GM19023 (cell line): ENCODE results near the gene PRKCB.
"Not testable (repeated sequence)": the region's sequence is repeated elsewhere in the genome, so short reads cannot be mapped to it uniquely, and the experiment has no call there.

Source experiments
- ATAC-seq: cut with Tn5 transposase; IDR thresholded peaks from one replicate; pipeline ENCODE4 v1.9.1; 2021; ENCODE audit warnings: mild to moderate bottlenecking, moderate library complexity; ENCODE audit not compliant: unreplicated experiment

PRKCB gene

GRCh38 chr16:24206926-24207325, 371.1 kb downstream of the PRKCB start:
- ATAC-seq = no peak

DNA sequence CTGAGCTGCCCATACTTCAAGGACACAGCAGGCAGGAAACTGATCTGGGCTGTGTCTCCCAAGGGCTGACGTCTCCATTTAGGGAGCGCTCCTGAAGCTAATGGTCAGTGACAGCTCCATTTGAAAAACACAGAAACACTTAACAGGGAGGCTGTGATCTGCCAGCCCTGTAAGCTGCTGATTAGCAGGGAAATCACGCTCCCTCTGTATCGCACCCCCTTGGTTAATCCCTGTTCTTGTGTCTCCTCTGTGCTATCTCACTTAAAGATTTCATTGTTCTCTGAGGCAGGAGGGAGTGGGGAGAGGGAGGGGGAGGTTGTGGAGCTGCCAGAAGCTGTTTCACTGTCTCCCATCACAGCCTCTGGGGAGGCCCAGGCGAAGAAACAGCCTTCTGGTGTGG, 372.9 kb downstream of the PRKCB start:
- no peak for ATAC-seq

GRCh38 chr16:24214992-24215391, 379.2 kb downstream of the PRKCB start:
- no peak for ATAC-seq

DNA sequence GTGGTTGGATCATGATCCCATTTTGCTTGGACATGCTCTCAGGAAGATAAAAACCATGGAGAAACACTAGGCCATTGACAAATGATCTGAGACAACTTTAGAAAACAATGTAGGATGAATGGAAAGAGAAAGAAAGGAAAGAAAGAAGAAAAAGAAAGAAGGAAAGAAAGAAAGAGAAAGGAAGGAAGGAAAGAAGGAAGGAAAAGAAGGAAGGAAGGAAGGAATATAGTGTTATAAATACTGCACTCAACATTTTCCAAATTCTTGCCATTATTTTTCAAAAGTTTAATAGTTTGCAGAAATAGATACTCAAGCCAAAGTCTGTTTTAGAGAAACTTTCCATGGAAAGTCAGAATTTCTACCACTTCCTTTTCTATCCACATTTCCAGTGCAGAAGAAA, 381.2 kb downstream of the PRKCB start:
- no peak for ATAC-seq

DNA sequence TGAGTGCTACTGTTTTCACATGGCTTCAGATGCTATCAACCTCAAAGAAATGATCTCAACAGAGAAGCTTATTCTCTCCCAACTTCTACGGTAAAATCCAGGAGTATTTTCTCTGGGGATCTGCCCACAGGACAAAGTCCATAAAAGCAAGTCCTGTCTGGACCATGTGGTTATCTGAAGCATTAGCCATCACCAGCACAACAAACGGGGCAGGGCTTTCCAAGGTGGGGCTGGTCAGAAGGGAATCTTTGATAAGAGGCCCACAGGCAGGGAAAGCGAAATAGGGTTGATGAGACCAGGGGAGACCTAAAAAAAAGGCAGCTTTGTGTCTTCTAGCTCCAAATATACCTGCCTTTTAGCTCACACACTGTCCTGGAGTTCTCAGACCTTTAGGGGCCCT, 381.7 kb downstream of the PRKCB start:
- no peak for ATAC-seq

DNA sequence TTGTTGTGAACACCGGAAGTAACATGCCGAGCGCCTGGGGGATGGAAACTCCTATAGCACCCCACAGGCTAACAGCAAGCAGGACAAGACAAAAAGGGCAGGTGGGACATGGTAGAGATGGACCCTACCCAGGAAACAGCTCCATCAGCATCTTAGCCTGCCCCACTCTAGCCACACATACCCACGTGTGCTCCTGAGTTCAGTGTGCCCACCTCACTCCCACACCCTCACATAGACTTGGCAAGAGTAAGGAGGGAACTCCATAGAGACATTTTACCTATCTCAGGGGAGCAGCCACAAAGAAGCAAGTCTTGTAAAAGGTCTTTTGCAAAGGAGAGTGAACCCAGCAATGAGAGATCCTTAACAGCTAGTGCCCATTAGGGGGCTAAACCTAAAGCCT, 382.5 kb downstream of the PRKCB start:
- ATAC-seq = no peak

DNA sequence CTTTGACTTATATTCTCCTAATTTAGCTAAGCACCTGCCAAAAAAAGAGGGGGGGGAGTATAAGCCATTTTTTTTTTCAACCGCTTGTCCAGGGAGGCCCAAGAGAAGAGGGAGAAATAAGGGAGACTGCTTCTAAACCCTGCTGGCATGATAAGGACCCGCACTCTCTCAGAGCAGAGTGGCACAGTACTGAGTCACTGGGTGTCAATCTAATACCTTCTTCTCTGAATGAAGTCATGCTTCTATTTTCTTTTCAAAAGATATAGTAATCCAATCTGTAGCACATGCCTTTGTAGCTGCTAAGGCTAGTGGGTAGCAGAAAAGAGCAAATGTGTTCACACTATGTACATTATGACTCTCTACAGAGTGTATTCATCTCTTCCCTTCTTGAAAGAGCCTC, 385.4 kb downstream of the PRKCB start:
- no peak for ATAC-seq

GRCh38 chr16:24228514-24228913, 392.7 kb downstream of the PRKCB start:
- ATAC-seq = no peak

DNA sequence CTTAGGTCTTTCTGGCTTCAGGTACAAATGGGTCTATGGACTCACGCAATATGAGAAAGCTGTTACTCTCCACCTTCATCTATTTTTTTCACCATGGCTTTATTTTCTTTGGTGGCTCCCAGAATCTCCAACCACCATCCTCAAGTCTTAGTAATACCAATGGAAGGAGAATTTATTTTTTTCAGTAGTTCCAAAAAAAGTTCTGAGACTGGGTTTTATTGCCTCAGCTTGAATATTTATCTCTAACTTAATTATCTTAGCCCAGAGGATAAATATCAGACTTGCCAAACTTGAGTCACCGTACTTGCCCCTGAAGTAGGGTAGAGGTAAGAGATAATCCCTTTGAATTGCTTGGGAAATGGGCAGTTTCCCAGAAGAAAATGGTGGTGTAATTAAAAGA, 397.2 kb downstream of the PRKCB start:
- no peak for ATAC-seq

DNA sequence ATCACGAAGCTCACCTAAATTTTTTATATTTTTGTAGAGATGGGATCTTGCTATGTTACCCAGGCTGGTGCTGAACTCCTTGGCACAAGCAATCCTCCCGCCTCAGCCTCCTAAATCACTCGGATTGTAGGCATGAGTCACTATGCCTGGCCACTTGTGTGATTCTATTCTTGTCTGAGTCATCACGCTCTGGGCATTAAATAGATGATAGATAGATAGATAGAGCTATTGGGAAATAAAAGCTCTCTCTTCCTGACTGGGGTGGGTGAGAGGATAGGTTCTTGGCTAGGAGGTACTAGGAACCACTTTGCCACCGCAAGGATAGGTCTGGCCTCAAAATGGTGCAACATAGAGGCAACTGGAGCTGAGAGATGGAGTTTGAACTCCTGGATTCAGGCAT, 399.0 kb downstream of the PRKCB start:
- ATAC-seq = no peak

GRCh38 chr16:24235806-24236205, 400.0 kb downstream of the PRKCB start:
- no peak for ATAC-seq

DNA sequence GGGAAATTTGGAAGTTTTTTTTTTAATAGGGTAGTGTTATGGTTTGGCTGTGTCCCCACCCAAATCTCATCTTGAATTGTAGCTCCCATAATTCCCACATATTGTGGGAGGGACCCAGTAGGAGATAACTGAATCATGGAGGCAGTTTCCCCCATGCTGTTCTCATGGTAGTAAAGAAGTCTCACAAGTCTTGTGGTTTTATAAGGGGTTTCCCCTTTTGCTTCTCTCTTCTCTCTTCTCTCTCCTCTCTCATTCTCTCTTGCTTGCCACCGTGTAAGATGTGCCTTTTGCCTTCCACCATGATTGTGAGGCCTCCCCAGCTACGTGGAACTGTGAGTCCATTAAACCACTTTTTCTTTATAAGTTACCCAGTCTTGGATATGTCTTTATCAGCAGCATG, 403.1 kb downstream of the PRKCB start:
- not testable (repeated sequence) for ATAC-seq

GRCh38 chr16:24246911-24247607, 411.3 kb downstream of the PRKCB start:
- ATAC-seq = no peak

DNA sequence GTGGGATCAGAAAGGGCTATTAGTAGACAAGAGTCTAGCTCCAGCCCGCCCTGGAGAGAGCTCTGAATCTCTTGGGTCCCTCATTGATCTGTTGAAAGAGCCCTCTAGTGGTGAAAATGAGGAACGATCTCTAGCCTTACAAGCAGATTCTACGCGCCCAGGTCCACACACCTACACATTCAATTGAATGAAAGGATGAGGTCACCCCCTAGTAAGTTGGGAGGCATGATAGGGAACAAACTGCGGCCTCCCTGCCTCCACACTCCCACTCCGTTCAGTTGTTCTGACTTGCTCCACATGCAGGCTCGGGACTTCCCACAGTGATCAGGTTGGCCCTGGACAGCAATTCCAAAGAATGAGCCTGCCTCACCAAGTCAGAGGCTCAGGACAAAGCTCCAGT, 417.4 kb downstream of the PRKCB start:
- no peak for ATAC-seq

DNA sequence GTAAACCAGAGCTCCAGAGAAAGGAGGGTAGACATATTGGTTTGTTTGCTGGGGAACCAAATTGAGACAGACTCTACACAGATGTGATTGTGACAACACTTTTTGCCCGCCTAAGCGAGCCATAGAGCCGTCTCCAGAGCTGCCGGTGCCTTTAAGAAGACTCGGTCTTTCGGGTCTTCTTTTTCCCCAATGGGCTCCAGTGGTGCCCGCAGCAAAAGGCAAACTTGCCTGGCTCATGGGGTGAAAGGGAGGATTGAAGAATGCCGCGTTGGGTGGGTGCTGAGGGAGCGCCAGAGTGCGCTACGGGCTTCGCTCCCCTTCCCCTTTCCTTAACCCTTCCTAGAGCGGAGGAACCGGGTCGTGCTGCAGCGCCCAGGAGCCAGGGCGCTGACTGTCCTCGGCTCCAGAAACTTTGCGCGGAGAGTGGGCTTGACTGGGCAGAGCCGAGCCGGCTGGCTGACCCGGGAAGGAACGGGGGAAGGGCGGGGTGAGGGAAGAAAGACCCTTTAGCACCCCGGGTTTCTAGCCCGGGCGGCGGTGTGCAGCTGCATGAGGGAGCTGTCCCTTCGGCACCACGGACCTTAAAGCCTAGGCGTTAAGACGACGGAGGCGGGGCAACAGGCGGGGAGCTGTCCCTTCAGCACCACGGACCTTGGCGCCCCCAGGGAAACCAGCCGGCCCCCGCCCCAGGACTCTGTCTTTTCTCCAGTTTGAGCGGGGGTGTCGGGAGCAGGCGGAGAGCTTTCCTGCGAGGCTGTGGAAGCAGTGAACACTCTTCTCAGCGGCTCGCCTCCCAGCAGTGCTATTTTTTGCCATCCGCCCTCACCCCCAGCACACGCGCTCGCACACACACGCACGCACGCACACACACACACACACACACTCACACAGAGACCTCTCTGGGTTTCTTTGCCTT, 419.9 kb downstream of the PRKCB start, which contains the start of gene CACNG3:
Gene CACNG3 (plus strand): TSS at position 880 of the 916 bp plus-strand sequence. CDS start 420 bp downstream, outside the sequence.
- no peak for ATAC-seq

DNA sequence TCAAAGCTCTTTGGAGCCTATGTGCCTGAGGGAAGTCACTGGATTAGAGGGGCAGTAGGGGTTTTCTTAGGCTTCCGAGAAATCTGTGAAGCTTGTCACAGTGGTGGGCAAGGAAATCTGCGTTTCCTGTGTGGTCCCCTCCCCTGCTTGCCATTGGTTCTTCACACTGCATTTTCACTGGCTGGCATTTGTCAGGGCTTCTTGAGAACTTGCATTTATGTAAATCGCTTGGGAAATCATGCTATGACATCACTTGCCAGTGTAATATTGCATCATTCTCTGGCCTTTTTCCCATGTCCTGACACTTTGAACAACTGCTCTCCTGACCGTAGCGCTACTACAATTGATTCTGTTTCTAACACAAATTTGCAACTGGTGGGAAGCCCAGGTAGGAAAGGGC, 422.2 kb downstream of the PRKCB start:
- ATAC-seq = no peak

- ATAC-seq = no peak
Observed at GRCh38 chr16:24258791-24259190, 423.0 kb downstream of the PRKCB start.

- ATAC-seq = no peak
Observed at GRCh38 chr16:24262816-24263215, 427.0 kb downstream of the PRKCB start.
